Vagina (tissue), 2 donors: ENCODE measurements around the gene FMNL2. TPM values are rescaled to one million over a fixed set of nuclear protein-coding genes. Genes with fewer than 3 reads are reported as not detected.

ENCODE experiments used
- DNase-seq, 2 donors: peaks; one replicate each; pipeline ENCODE4 v3.0.0-alpha.2; 2017; ENCODE audit errors: extremely low spot score in 2 of 2
- H3K27ac ChIP-seq: fragments of 200-600 bp; sonication (generic); one replicate; pipeline ENCODE4 v1.5.1; 2019
- H3K27me3 ChIP-seq: fragments of 200-600 bp; sonication (generic); one replicate; pipeline ENCODE4 v1.5.1; 2019
- H3K36me3 ChIP-seq, 2 donors: fragments of 200-600 bp; sonication (generic); one replicate each; pipeline ENCODE4 v1.5.1; 2017 to 2019
- H3K4me1 ChIP-seq: fragments of 200-600 bp; sonication (generic); one replicate; pipeline ENCODE4 v1.5.1; 2019
- H3K4me3 ChIP-seq, 2 donors: fragments of 200-600 bp; sonication (generic); 1 replicate in 1 of 2; 2 replicates in 1 of 2; pipeline ENCODE4 v1.5.1; 2016 to 2019
- H3K9me3 ChIP-seq: fragments of 200-600 bp; sonication (generic); one replicate; pipeline ENCODE4 v1.5.1; 2019
- POLR2A ChIP-seq, 2 donors: fragments of 450-650 bp; IDR thresholded peaks; one replicate each; pipeline ENCODE4 v1.6.1; 2017; ENCODE audit warnings: antibody characterized with exemption in 2 of 2, mild to moderate bottlenecking in 2 of 2, moderate library complexity in 2 of 2
- POLR2AphosphoS5 ChIP-seq, 2 donors: sonication (generic); formaldehyde crosslinking; IDR thresholded peaks; one replicate each; pipeline ENCODE4 v1.9.0; 2017; ENCODE audit warnings: antibody characterized with exemption in 2 of 2, mild to moderate bottlenecking in 2 of 2, low read depth in 1 of 2; ENCODE audit not compliant: insufficient read depth in 1 of 2
- intact Hi-C: fragments of 100-400 bp; cut with DNase I; formaldehyde crosslinking; loops from one replicate; pipeline ENCODE4 v1.15.1; 2023
- total RNA-seq: library from RNA; depleted of rRNA; stranded (reverse); fragments of >200 nt; gene quantifications from one replicate; pipeline ENCODE4 v1.2.3, GENCODE V29; 2016
- TF ChIP-seq, protein P1 (sequence below), 3 experiments: fragments of 450-650 bp in 2 of 3; fragments of 200-600 bp in 1 of 3; sonication (generic) in 1 of 3; IDR thresholded peaks; one replicate each; pipeline ENCODE4 v1.5.1; 2017 to 2019; ENCODE audit warnings: antibody characterized with exemption in 3 of 3, mild to moderate bottlenecking in 2 of 3, moderate library complexity in 2 of 3

FMNL2 gene
- total RNA-seq, 1 donor from 2014 or later = 35.4 TPM

DNA sequence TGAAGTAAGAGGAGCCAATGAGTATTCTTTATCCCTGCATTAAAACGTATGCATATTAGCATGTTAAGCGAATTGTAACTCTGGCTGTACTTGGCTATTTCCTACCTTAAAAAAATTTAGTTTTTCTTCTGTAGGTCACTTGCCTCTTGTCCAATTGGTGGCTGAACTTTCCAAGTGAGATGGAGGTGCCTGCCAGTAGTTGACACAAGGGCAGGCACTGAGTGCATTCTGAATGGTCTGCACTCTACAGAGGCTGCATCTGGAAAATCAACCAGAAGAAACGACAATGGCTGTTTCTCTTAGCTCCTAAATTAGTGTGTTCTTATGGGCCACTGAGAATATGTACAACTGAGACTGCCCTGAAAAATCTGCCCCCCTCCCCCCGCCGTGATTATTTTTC, 221.5 kb downstream of the FMNL2 start:
- no peak overlapping the region for H3K27ac ChIP-seq
- intact Hi-C loops = no loop called here
- DNase-seq = no peak
- no peaks in the 10 kb centered on the region for H3K27me3 ChIP-seq
- H3K4me1 ChIP-seq = peaks cover 28% of the 10 kb centered on the region
- no peak for TF ChIP-seq POLR2AphosphoS5 (IDR thresholded peaks at IDR 0.05; ENCODE audit: insufficient read depth in 1 of 2, low read depth in 1 of 2)
- TF ChIP-seq, protein P1, sequence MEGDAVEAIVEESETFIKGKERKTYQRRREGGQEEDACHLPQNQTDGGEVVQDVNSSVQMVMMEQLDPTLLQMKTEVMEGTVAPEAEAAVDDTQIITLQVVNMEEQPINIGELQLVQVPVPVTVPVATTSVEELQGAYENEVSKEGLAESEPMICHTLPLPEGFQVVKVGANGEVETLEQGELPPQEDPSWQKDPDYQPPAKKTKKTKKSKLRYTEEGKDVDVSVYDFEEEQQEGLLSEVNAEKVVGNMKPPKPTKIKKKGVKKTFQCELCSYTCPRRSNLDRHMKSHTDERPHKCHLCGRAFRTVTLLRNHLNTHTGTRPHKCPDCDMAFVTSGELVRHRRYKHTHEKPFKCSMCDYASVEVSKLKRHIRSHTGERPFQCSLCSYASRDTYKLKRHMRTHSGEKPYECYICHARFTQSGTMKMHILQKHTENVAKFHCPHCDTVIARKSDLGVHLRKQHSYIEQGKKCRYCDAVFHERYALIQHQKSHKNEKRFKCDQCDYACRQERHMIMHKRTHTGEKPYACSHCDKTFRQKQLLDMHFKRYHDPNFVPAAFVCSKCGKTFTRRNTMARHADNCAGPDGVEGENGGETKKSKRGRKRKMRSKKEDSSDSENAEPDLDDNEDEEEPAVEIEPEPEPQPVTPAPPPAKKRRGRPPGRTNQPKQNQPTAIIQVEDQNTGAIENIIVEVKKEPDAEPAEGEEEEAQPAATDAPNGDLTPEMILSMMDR (IDR thresholded peaks at IDR 0.05) = no peak
- no peak for TF ChIP-seq POLR2A (IDR thresholded peaks at IDR 0.05)
- H3K36me3 ChIP-seq = no peaks in the 10 kb centered on the region
- no peak overlapping the region for H3K4me3 ChIP-seq
- H3K9me3 ChIP-seq = no peaks in the 10 kb centered on the region

DNA sequence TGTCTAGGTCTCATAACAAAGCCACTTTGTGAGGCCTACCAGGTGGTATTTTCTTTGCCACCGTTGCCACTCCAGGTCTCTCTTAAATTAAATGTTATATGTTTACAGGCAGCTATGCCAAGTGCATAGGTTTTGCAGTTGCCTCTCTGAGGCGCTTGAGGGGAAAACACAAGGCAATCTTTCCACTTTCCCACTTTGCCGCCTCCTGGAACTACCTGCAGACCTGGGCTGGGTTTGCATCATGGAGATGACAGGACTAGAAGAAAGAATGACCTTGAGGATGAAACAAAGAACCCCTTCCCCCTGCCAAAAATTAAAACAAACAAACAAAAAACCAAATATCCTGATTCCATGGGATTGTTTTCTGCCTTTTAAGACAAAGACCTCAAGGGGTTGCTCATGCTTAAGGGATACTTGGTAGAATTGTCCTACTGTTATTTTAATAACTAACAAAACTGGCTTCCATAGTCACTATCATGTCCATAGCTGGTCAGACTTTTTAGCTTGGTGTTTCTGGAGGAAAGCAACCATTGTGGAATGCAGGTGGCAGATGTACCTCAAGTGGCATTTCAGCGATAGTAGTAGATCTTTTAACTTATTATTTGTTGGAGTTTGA, 222.4 kb downstream of the FMNL2 start:
- intact Hi-C loops = no loop called here
- no peak overlapping the region for H3K4me3 ChIP-seq
- TF ChIP-seq, protein P1 (IDR thresholded peaks at IDR 0.05) = no peak
- TF ChIP-seq POLR2AphosphoS5 (IDR thresholded peaks at IDR 0.05; ENCODE audit: insufficient read depth in 1 of 2, low read depth in 1 of 2) = no peak
- no peak for TF ChIP-seq POLR2A (IDR thresholded peaks at IDR 0.05)
- H3K36me3 ChIP-seq = no peaks in the 10 kb centered on the region
- H3K27ac ChIP-seq = no peak overlapping the region
- peaks cover 28% of the 10 kb centered on the region for H3K4me1 ChIP-seq
- no peak for DNase-seq
- no peaks in the 10 kb centered on the region for H3K27me3 ChIP-seq
- no peaks in the 10 kb centered on the region for H3K9me3 ChIP-seq

DNA sequence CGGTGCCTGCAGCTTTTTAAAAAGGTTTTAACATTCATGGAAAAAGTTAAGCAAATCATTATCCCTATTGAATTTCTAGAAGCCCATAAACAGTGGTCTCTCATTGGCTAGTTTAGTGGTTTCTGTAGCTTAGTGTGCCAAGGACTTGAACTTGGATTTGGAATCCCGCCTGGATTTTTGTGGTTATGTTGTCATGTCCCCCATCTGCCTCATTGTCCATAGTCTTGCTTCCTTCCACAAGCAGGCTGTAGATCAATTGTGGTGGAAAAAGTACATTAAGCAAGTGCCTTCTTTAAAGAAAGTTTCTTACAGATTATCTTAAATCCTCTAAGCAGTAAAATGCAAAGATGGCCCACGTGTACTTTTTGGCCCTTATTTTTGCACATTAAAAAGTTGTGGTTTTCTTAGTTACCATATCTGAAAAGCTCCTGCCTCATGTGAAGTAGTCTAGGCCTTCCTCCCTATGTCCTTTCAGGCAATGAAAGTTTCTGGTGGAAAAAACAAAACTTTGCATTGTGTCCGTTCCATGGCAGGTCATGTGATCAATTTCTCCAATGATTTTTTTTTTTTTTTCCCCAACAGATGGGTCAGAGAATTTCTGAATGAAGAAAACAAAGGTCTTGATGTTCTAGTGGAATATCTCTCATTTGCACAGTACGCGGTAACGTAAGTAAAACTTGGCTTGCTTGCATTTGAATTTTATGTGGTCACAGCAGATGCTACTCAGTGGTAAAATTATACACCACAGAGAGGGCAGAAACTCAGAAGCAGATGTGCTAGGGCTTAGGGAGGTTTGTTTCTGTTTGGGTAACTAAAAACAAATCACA, 223.4 kb downstream of the FMNL2 start:
- no peak for DNase-seq
- intact Hi-C loops = no loop called here
- TF ChIP-seq, protein P1 (IDR thresholded peaks at IDR 0.05) = no peak
- no peak for TF ChIP-seq POLR2AphosphoS5 (IDR thresholded peaks at IDR 0.05; ENCODE audit: insufficient read depth in 1 of 2, low read depth in 1 of 2)
- H3K27me3 ChIP-seq = no peaks in the 10 kb centered on the region
- peaks cover 28% of the 10 kb centered on the region for H3K4me1 ChIP-seq
- H3K27ac ChIP-seq = no peak overlapping the region
- H3K9me3 ChIP-seq = no peaks in the 10 kb centered on the region
- no peaks in the 10 kb centered on the region for H3K36me3 ChIP-seq
- no peak overlapping the region for H3K4me3 ChIP-seq

DNA sequence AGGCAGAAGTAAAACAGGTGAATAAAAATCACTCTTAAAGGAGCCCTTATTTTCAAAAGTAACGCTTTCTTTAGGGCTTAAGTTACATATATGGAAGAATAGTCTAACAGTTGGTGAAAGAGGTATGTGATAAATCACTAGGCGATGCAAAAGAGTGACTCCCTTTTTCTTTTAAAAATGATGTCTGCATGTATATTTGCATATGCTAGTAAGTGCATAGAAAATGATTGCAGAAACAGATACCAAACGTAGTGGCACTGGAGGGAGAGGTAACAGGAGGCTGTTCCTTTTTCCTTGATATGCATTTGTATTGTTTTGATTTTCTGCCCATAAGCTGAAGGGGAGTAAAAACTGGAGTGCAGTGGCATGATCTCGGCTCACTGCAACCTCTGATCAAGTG, 224.0 kb downstream of the FMNL2 start:
- TF ChIP-seq POLR2AphosphoS5 (IDR thresholded peaks at IDR 0.05; ENCODE audit: insufficient read depth in 1 of 2, low read depth in 1 of 2) = no peak
- TF ChIP-seq POLR2A (IDR thresholded peaks at IDR 0.05) = no peak
- TF ChIP-seq, protein P1 (IDR thresholded peaks at IDR 0.05) = no peak
- H3K4me3 ChIP-seq = no peak overlapping the region
- intact Hi-C loops = no loop called here
- DNase-seq = no peak
- H3K36me3 ChIP-seq = no peaks in the 10 kb centered on the region
- H3K27me3 ChIP-seq = no peaks in the 10 kb centered on the region
- H3K9me3 ChIP-seq = no peaks in the 10 kb centered on the region
- H3K27ac ChIP-seq = no peak overlapping the region
- H3K4me1 ChIP-seq = peaks cover 28% of the 10 kb centered on the region

DNA sequence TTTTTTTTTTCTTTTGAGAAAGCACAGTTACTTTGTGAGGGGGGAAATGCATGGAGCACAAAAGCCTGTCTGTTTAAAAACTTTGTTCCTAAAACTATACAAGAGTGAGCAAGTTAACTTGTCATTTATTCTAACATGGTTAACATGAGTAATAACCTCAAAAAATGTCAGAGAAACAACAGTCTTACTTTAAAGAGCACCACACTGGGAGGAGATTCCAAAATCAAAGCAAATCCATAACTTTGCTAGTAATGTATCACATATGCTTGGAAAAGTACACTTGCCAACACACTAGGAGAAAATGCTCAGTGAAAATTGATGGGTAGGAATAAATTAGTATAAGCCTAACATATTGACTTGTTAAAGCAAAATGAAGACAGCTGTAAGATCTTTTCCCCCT, 225.2 kb downstream of the FMNL2 start:
- Histone ChIP-seq H3K27me3 (no peaks in the 10 kb centered on the region), H3K27ac (no peak overlapping the region), H3K9me3 (no peaks in the 10 kb centered on the region), H3K36me3 (no peaks in the 10 kb centered on the region), H3K4me1 (peaks cover 28% of the 10 kb centered on the region), H3K4me3 (no peak overlapping the region)
- intact Hi-C loops = no loop called here
- no peak for DNase-seq
- TF ChIP-seq POLR2A (IDR thresholded peaks at IDR 0.05) (no peak), POLR2AphosphoS5 (IDR thresholded peaks at IDR 0.05; ENCODE audit: insufficient read depth in 1 of 2, low read depth in 1 of 2) (no peak)
- TF ChIP-seq, protein P1 (IDR thresholded peaks at IDR 0.05) = no peak
